Type B pancreatic cell (in vitro differentiated cells): ENCODE data around the gene SH2B3. TPM values are rescaled to one million over a fixed set of nuclear protein-coding genes. Genes with fewer than 3 reads are reported as not detected.

Source experiments
- DNase-seq: peaks from one replicate; pipeline ENCODE4 v3.0.0; 2021; ENCODE audit warnings: mixed read lengths; ENCODE audit not compliant: unreplicated experiment; ENCODE audit errors: extremely low spot score
- H3K27ac Mint-ChIP-seq: 2 replicates; pipeline ENCODE4 v1.8.0; 2021; ENCODE audit warnings: mild to moderate bottlenecking, mixed read lengths
- H3K27me3 Mint-ChIP-seq: 2 replicates; pipeline ENCODE4 v1.8.0; 2021; ENCODE audit warnings: mixed read lengths
- H3K36me3 Mint-ChIP-seq: 2 replicates; pipeline ENCODE4 v1.8.0; 2021; ENCODE audit warnings: mixed read lengths
- H3K4me1 Mint-ChIP-seq: one replicate; pipeline ENCODE4 v1.8.0; 2021; ENCODE audit warnings: mixed read lengths; ENCODE audit not compliant: unreplicated experiment
- H3K4me3 Mint-ChIP-seq: 2 replicates; pipeline ENCODE4 v1.8.0; 2021; ENCODE audit warnings: mild to moderate bottlenecking, mixed read lengths
- H3K9me3 Mint-ChIP-seq: 2 replicates; pipeline ENCODE4 v1.8.0; 2021; ENCODE audit warnings: mixed read lengths
- total RNA-seq: library from RNA; stranded (reverse); gene quantifications from 2 replicates; pipeline ENCODE4 v1.2.1, GENCODE V29; 2021; ENCODE audit warnings: low replicate concordance
- TF ChIP-seq, protein P1 (sequence below): fragments of 200-600 bp; sonication (generic); conservative IDR thresholded peaks from 2 replicates; pipeline ENCODE4 v1.5.0; 2021; ENCODE audit warnings: antibody characterized with exemption, mild to moderate bottlenecking

The SH2B3 gene
- total RNA-seq, 1 donor from 2014 or later = 5.2 TPM

DNA sequence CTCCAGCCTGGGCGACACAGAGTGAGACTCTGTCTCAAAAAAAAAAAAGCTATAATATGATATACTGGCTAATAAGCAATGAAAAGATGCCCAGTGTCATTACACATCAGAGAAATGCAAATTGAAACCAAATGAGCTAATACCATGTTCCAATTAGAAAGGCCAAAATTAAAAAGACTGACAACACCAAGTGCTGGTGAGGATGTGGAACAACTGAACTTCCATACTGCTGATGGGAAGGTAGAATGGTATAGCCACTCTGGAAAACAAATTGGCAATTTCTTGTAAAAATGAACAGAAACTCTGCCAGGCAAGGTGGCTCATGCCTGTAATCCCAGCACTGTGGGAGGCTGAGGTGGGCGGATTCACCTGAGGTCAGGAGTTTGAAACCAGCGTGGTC lies 28.3 kb upstream of the SH2B3 start:
- Mint-ChIP-seq H3K4me3 (no peak overlapping the region), H3K9me3 (no peaks in the 10 kb centered on the region), H3K4me1 (no peaks in the 10 kb centered on the region), H3K36me3 (no peaks in the 10 kb centered on the region), H3K27ac (no peak overlapping the region), H3K27me3 (peaks cover 8% of the 10 kb centered on the region)
- no peak for DNase-seq
- TF ChIP-seq, protein P1, sequence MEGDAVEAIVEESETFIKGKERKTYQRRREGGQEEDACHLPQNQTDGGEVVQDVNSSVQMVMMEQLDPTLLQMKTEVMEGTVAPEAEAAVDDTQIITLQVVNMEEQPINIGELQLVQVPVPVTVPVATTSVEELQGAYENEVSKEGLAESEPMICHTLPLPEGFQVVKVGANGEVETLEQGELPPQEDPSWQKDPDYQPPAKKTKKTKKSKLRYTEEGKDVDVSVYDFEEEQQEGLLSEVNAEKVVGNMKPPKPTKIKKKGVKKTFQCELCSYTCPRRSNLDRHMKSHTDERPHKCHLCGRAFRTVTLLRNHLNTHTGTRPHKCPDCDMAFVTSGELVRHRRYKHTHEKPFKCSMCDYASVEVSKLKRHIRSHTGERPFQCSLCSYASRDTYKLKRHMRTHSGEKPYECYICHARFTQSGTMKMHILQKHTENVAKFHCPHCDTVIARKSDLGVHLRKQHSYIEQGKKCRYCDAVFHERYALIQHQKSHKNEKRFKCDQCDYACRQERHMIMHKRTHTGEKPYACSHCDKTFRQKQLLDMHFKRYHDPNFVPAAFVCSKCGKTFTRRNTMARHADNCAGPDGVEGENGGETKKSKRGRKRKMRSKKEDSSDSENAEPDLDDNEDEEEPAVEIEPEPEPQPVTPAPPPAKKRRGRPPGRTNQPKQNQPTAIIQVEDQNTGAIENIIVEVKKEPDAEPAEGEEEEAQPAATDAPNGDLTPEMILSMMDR = no peak

DNA sequence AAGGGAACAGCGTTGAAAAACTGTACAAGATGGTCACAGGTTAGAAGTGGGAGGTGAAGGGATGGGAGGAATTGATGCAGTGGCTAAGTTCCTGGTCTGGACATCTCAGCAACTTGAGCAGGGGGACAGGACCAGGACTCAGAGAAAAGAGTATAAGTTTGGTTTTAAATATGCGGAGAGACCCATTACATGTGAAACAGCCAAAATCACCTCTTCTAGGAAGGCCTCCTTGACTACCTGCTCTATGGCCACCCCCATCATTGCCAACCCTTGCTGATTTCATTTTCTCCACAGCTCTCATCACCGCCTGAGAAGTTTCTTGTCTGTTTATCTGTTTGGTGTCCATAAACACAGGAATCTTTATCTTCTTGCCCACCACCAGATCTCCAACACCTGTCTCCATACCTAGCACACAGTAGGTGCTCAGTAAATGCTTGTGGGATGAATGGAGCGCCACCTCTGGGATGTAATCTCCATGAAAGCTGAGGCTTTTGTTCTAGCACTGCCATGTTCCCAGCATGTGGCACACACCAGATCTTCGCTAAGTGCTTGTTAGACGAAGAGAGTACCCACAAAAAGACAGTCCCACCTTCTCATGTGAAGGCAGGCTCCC lies 25.7 kb upstream of the SH2B3 start:
- Mint-ChIP-seq H3K27ac (no peak overlapping the region), H3K9me3 (no peaks in the 10 kb centered on the region)

DNA sequence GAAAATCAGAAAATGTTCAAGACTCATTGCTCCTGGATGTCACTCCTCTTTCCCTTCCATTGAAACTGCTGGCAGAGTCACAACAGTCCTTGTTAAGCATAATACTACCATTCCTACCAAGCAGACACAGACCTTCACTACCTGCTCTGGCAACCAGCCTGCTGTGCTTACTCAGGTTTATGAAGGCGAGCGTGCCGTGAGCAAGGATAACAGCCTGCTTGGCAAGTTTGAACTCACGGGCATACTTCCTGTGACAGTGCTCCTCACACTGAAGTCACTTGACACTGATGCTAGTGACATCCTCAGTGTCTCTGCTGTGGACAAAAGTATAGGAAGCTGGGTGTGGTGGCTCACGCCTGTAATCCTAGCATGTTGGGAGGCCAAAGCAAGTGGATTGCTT lies 21.1 kb upstream of the SH2B3 start:
- no peak for DNase-seq
- Mint-ChIP-seq H3K27ac (no peak overlapping the region), H3K27me3 (peaks cover 18% of the 10 kb centered on the region), H3K36me3 (no peaks in the 10 kb centered on the region), H3K4me3 (no peak overlapping the region), H3K9me3 (no peaks in the 10 kb centered on the region), H3K4me1 (no peaks in the 10 kb centered on the region)
- TF ChIP-seq, protein P1 = no peak

More for the DNA sequence above, 25.7 kb upstream of the SH2B3 start:
- no peak overlapping the region for H3K4me3 Mint-ChIP-seq
- peaks cover 13% of the 10 kb centered on the region for H3K27me3 Mint-ChIP-seq
- TF ChIP-seq, protein P1 = no peak
- no peak for DNase-seq
- no peaks in the 10 kb centered on the region for H3K36me3 Mint-ChIP-seq
- H3K4me1 Mint-ChIP-seq = no peaks in the 10 kb centered on the region

DNA sequence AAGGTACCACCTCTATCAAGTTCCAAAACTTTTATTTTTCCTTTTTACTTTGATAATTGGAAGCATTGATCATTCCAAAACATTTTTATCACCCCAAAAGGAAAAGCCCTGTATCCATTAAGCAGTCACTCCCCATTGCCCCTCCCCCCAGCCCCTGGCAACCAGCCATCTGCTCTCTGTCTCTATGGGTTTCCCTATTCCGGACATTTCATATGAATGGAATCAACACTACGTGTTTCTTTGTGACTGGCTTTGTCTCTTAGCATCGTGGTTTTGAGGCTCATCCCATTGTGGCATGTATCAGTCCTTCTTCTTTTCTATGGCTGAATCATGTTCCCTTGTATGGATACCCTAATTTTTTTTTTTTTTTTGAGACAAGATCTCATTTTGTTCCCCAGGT lies 18.8 kb upstream of the SH2B3 start:
- Mint-ChIP-seq H3K27me3 (peaks cover 10% of the 10 kb centered on the region), H3K36me3 (no peaks in the 10 kb centered on the region), H3K9me3 (no peaks in the 10 kb centered on the region), H3K27ac (no peak overlapping the region), H3K4me1 (no peaks in the 10 kb centered on the region), H3K4me3 (no peak overlapping the region)
- DNase-seq = no peak
- TF ChIP-seq, protein P1 = no peak

DNA sequence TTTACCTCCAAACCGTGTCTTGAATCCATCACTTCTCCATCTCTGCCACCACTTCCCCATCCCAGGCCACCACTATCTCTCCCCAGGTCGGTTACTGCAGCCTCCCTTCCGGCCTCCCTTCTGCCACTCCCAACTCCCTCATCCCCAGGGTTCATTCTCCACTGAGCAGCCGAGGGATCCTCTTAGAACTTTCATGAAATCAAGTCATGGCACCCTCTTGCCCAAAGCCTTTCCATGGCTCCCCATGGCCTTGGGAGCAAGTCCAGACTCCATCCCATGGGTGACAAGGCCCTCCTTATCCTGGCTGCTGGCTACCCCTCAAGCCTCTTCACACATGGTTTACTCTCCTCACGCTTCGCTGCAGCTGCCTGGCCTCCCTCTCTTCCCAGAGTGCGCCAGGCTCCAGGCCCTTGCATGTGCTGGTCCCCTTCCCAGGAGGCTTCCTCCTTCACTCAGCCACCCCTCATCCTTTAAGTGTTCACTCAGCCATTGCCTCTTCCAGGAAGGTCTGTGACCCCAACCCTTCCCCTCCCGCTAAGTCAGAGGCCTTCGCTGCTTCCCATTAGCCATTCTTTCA lies 17.9 kb upstream of the SH2B3 start:
- DNase-seq = no peak
- no peaks in the 10 kb centered on the region for H3K9me3 Mint-ChIP-seq
- no peaks in the 10 kb centered on the region for H3K36me3 Mint-ChIP-seq
- peaks cover 10% of the 10 kb centered on the region for H3K27me3 Mint-ChIP-seq
- TF ChIP-seq, protein P1 = no peak
- H3K4me1 Mint-ChIP-seq = no peaks in the 10 kb centered on the region
- no peak overlapping the region for H3K27ac Mint-ChIP-seq
- H3K4me3 Mint-ChIP-seq = no peak overlapping the region
